Stimulated activated CD4-positive, alpha-beta T cell treated with anti-CD3 and anti-CD28 coated beads, Interleukin-2, amount 100 ng/mL, for 24 hours (primary cell): ENCODE results near the gene C9orf72.

ENCODE experiments used
- DNase-seq, 2 donors: peaks; one replicate each; pipeline ENCODE4 v3.0.0-alpha.2; 2020

The C9orf72 gene

DNA sequence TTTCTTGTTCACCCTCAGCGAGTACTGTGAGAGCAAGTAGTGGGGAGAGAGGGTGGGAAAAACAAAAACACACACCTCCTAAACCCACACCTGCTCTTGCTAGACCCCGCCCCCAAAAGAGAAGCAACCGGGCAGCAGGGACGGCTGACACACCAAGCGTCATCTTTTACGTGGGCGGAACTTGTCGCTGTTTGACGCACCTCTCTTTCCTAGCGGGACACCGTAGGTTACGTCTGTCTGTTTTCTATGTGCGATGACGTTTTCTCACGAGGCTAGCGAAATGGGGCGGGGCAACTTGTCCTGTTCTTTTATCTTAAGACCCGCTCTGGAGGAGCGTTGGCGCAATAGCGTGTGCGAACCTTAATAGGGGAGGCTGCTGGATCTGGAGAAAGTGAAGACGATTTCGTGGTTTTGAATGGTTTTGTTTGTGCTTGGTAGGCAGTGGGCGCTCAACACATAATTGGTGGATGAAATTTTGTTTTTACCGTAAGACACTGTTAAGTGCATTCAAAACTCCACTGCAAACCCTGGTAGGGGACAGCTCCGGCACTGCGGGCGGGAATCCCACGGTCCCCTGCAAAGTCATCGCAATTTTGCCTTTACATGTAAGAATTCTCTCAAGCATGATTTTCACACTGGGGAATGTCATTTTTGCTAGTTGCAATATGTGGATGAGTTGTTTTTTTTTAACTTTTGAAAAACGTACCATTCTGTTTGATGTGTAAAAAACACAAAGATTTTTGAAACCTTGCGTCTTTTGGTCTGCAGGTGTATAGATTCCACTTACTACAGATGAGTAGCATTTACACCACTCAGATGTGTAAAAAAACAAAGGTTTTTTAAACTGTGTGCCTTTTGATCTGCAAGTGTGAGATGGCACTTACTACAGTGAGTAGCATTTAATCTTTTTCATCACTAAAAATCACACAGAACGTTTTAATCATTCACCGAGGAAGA, 631 bp upstream of the C9orf72 start:
- peak; percentile 91 to 95 for DNase-seq

DNA sequence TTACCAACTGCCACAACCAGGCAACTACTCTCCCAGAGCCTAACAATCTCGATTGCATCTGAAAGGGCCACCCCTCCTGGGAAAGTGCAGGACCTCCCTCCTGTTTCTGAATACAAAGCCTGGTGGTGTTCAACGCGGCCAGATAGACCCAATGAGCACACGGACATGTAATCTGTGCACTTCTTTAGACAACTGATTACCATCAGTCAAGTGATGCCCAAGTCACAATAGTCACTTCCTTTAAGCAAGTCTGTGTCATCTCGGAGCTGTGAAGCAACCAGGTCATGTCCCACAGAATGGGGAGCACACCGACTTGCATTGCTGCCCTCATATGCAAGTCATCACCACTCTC, 739 bp downstream of the C9orf72 start:
- DNase-seq = no peak

DNA sequence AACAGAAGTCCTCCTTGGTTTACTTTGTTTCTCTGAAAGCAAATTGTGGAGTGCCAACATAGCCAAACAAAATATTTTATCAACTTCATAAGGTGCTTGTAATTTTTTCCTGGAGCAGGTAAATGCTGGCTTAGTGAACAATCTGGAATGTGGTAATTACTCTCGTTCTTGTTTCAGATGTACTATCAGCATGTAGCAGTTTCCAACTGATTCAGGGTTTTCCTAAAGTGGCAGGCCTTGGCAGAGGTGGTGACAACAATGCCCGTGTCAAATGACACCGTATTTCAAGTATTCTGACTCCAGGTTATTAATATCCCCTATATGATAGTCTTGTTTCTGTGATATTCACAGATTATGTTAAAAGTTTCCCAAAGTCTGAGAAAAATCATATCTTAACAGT, 1.2 kb downstream of the C9orf72 start:
- no peak for DNase-seq

DNA sequence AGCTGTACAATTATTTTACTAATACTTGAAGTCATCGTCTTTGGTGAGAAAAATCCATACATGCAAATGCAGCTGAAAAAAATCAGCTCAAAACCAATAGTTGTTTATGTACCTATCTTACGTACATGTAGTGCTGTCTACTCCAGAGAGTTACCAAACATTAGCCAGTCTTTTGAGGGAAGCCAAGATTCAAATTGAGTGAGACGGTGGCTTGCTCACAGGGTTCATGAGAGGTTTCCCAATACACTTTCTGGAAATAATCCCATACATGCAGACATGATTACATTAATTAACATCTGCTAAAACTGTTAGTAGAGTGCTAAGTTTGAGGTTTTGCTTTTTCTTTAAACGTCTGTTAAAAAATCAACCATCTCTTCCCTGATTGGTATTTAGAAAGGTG, 2.3 kb downstream of the C9orf72 start:
- no peak for DNase-seq

DNA sequence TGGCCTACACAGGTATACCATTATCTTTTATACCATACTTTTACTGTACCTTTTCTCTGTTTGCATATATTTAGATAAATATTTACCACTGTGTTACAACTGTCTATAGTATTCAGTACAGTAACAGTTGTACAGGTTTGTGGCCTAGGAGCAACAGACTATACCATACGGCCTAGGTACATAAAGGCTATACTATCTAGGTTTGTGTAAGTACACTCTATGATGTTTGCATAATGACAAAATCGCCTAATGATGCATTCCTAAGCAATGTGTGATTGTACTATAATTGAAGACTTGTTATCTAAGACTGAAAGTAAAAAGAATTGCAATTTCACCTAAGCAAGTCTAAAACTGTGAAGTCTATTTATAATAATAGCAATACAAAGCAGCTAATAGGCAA, 3.9 kb downstream of the C9orf72 start:
- DNase-seq = no peak

DNA sequence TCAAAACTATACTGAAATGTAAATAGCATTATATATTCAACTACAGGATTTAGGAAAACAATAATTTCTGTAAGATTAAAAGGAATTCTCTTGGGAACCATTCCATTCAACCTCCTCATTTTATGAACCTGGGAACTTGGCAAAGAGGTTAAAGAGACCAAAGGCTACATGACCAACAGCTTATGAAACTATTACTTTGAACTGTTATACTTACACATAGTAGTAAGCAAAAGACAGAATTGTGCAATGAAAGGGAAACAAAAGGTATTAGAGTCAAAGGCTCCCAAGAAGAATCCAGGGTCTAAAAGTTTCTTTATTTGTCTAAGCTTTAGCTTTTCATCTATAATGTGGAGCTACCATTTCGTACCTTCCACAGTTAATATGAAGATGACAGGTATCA, 7.2 kb downstream of the C9orf72 start:
- no peak for DNase-seq

DNA sequence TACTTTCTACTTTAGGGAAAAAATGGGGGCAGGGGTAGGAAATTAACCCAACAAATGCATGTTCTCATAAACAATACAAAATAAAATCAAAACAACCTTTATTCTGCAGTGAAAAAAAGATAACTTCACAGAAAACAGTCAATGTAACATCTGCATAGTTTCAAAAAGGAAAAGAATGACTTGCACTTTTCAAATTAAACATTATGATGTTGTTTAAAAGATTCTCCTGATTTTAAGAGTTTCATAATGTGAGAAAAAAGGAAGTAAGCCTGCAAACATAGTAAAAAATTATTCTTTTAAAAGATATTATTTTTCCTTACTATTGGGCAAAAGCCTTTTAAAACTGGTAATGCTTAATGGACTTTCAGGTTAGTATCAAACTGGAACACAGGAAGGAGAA, 7.6 kb downstream of the C9orf72 start:
- DNase-seq = no peak

DNA sequence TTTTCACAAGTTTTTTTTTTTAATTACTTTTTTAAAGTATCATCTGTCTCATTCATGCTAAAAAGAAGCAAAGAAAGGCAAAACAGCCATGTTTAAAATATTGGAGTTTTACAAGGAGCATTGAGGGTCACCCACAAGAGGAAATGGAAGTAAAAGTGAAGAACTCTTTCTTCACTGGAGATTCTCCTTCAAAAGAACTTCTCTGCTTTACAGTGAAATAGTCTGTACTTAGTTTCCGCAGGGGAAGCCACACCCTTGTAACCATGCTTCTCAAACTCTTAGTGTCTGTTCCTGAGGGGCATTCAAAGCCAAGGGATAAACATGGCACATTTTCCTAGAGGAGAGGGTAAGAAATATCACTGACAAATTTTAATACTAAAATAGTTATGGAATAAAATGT, 8.6 kb downstream of the C9orf72 start:
- DNase-seq = no peak

DNA sequence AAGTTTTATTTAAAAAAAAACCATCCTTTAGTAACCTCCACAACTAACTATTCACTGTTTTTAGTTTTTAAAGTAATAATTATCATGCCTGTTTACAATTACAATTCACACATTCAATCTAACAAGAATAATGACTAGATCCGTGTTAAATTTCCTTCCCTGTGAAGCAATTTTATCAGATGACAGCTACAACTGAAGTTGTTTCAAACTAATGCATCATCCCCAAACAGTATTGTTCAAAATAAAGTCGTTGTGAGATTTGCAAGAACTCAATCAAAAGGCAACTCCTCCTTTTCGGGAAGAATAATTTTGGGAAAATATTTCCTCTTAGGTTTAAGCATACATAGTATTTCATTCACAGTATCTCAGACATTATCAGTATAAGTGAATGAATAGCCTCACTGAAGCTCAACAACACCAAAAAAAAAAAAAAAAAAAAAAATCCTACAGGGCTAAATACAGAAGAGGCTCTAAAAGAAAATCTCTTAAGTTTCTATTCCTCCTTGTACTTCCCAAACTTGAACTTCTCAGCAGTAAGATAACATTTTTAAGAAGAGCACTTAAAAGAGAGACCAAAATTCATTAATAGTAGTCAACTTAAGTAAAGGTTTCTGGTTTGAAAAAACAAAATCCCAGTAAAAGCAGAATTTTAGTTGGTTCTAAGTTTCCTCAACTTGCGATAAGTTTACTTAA, 9.4 kb downstream of the C9orf72 start:
- no peak for DNase-seq

DNA sequence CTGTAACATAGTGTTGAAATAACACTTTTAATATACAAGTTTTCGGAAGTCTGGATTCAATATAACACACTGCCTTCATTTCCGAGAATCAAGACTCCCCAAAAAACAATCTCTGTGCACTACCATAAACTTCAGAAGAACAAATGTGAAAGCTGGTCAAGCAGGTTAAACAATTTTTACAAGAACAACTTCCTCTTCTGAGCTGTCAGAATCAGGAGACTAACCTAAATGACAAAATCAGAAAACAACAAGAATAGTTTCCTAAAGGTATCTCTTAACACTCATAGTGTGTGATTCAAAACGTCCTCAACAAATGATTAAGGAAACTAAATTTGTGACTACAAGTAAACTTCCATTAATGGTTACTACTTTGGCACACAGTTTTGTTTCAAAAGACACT, 11.6 kb downstream of the C9orf72 start:
- DNase-seq = no peak

DNA sequence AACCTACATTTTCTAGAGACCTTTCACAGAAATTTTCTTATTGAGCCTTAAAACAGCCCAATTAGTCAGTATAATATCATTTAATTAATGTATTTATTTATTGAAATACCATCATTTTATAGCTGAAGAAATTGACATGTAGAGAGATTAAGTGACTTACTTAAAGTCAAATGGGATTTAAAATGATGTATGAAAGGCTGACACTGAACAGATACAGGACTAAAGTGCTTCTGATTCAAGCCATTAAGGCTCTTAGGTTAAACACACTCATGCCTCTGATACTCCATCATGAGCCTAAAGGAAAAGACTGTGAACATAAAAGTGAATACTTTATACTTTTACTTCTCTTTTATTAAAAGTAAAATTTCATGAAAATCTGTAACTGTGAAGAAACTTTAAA, 12.8 kb downstream of the C9orf72 start:
- no peak for DNase-seq

DNA sequence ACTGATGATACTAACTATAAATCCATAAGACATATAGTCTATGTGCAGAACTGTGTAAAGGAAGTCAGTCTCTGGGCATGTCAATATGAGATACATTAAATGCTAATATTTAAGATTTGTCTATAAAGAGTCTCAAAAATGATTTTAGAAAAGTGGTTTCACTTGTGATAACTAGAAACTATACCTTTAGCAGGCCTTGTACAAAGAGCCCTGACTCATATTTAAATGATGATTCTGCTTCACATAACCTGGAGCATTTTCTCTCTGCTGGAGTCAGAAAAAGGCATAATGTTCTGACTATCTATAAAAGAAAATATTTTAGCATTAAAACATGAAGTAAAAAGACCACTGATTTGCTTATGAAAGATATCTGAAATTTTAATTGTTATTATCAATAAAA, 15.0 kb downstream of the C9orf72 start:
- no peak for DNase-seq

DNA sequence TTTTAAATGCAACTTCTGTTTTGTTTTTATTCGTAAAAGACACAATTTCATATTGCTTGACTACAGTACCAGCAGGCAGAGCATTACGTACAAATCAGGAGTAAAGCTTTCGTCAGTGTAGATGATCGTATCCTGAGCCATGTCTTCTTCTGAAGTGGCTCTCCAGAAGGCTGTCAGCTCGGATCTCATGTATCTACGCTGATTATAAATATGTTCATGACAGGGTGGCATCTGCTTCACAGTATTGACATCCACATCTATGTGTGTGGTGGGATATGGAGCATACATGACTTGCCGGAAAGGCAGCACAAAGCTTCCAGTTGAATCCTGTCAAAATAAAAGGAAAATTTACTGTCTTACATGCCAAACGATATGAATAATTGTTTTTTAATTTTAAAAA, 16.8 kb downstream of the C9orf72 start:
- no peak for DNase-seq

DNA sequence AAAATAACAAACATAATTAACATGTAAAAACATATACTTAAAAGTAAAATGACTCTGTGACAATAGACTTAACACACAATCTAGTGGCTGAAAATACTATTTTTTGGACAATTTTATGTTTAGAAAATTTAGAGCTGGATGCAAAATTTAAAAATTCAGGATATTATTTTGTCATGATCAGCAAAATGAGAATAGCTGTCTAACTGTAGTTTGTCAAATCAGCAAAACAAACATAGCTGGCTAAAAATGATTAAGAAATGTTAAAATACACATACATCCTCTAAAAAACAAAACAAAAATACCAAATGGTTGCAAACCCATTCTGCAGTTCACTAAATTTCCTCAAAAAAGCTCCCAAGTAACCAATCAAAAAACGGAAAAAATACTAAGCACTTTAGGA, 18.6 kb downstream of the C9orf72 start:
- DNase-seq = no peak

DNA sequence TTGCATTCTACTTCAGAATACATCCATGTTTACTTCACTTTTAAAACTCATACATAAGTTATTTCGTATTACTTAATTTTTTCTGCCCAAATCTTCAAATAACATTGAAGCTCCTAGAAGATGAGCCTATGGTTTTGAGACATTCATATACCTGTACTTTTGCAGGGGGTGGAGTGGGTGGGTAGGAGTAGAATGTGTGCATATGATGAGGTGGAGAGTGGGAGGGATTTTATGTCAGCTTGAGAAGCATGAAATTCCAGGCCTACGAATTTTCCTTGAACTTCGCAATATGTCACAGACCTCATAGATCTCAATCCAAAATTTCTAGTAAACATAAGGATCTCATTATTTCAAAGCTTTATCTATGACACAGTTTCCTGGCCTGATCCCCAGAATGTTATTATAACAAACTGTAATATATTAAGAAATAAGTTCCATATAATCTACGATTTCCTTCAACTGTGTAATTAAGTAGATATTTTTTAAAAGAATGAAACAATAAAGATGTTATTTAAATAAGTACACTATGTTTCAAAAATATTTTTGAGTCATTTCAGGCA, 24.0 kb downstream of the C9orf72 start:
- no peak for DNase-seq

DNA sequence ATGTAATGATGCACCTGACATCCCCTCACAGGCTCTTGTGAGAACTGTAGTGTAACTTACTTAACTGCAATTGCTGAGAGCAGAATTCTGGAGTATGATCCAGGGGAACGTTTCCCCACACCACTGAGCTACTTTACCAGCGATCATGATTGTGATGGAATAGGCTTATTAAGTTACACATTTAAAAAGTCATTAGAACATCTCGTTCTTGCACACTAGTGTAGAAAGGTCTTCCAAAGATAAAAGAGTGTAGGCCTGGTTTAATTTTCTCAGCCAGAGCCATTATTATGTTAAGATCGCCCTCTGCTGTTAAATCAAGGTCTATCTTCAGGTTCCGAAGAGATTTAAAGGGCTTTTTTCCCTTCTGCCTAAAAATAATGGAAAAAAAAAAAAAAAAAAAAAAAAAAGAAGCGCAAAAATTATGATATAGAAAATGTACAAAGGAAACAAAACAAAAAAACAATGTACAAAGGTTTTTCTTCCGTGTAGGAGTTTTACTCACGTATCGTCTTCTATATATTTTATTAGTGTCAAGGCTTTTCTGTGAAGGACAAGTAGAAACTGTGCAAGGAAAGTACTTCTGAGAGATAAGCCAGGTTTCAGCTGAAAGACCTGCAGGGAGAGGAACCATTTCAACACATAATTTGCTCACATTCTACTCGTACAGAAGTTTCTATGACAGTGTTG, 25.1 kb downstream of the C9orf72 start:
- DNase-seq = no peak

DNA sequence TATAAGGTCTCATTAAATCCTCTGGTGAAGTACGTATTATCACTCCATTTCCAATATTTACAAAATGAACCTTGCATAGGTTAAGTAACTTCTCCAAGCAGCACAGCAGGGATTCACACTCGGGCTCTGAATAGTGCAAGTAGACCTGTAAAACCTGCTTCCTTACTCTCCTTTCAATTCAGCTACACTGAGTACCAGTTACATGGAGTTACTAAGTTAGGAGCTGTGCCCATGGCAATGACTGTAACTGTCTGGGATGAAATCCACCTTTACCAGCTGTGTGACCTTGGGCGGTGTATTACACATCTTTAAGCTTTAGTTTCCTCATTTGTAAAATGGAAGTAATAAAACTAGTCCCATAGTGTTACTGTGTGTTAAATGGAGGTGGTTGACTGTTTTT, 27.8 kb downstream of the C9orf72 start:
- no peak for DNase-seq

DNA sequence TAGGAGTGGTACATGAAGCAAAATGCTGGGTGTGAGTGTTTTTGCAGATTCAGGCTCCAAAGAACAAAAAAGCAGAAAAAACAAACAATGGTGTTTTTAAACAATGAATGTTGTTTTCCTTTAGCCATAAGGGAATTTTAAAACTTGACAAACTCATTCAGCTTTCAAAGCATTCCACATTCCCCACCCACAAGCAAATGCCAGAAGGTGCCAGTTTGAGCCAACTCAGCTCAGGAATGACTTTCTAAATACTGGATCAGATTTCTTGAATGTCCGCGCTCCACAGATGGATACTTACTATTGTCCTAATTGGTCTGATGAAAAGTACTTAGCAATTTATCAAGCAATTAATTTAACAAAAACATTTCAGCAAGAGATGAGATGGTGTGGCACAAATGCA, 30.8 kb downstream of the C9orf72 start:
- no peak for DNase-seq

DNA sequence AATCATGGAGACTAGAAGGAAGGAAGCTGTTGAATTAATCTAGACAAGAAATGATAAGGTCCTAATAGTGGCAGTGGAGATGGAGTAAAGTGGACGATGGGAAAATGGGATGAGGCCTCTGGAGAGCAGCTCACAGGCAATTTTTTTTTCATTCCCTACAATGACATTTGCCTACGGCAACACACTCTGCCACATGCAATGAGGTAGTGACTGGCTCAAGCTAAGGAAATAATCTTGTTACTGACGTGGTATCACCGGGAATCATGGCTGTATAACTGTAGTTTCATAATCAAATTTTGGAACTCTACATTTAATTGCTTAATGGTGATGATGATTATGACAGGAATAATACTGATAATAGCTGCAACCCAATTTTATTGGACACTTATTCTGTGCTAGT, 31.5 kb downstream of the C9orf72 start:
- DNase-seq = no peak

DNA sequence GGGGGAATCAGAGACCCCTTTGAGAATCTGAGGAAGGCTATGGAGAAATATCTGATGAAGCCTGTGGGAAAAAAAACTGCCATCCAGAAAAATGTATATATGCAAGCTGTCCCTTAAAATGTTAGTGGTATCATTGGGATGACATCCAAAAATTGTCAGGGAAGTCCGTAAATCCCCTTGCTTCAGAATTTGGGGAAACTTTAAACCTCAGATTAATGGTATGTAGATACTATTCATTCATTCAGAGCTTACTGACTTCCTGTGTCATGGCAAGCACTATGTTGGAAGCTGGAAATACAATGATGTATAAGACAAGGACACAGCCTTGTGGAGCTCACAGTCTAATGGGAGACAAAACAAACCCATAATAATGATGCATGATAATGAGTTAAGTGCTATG, 32.8 kb downstream of the C9orf72 start:
- DNase-seq = no peak

DNA sequence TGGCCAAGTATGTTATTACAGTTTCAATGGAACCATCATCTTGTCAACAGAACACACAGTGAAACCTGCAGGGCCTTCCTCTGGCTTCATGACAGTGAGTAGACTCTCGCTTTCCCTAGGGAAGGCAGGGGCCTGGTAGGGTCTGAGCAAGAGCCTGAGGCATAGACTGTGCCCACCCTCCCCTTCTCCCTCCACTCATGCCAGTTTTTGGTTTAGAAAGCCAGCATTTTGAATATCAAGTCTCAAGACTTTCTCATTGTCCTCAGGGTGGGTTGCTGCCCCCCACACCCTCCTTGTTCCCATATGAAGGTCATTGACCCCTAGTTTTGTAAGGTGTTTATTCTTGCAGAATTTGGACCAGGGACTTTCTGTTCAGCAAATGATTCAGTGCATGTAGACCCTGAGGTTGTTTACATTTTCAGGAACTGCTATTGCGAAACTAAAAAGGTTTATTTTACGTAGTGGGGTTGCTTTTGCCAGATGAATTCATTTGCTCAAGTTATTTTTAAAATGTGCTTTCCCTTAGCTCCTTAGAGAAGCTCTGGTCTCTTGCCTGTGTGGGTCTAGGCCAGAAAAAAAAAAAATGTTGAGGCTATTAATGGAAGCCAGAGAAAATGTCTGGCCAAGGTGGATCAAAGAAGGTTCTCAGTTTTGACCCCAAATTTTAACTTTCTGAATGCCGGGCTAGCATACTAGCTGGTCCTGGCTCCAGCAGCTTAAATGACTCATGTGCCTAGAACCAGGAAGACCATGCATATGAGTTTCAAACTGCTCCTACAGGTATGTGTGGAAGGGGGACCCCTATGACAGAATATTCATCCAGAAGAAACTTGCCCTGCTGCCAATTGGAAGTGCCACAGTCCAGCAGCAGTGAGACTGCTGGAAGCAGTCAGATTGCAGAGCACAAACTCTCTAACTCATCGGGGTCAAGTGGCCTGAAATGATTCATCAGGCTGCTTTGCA, 33.5 kb downstream of the C9orf72 start:
- no peak for DNase-seq

DNA sequence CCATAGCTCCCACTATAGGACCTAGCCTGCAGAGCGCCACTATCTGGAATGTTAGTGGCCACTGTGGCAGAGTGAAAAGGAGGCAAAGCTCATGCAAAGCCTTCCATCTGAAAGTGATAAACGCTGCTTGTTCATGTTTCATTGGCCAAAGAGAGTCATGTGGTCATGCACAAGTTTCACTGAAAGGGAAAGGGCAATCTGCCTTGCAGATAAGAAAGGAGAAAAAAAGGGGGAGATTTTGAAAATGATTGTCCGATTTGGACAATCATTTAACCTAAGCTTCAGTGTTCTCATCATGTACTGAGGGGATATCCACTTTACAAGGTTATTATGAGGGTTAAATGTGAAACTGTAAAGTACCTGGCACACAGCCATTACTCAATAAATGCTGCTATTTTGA, 34.6 kb downstream of the C9orf72 start:
- DNase-seq = no peak
